Measurements from ENCODE around the gene RNF212B.

GRCh38 chr14:23195552-23196101 is 42.1 kb upstream of the RNF212B start:
- no peak for TF ChIP-seq CTCF (IDR thresholded peaks at IDR 0.05)
- no peak for TF ChIP-seq POLR2A (IDR thresholded peaks at IDR 0.05)
- peak in 1 of 3 donors; percentile 21 for TF ChIP-seq POLR2AphosphoS5 (IDR thresholded peaks at IDR 0.05)
- no peak for TF ChIP-seq EP300 (IDR thresholded peaks at IDR 0.05)
